Prostate gland (tissue), 2 donors: ENCODE data around the gene MFSD2A. TPM values are rescaled to one million over a fixed set of nuclear protein-coding genes. Genes with fewer than 3 reads are reported as not detected.

Experiments used
- DNase-seq: peaks from one replicate; pipeline ENCODE4 v3.0.0-alpha.2; 2019; ENCODE audit warnings: low spot score
- H3K27ac ChIP-seq, 2 donors: fragments of 200-600 bp; sonication (generic); 2 replicates each; pipeline ENCODE4 v1.5.1; 2017 to 2019
- H3K27me3 ChIP-seq: fragments of 200-600 bp; sonication (generic); replicated peaks from 2 replicates; pipeline ENCODE4 v1.5.1; 2019; ENCODE audit not compliant: insufficient read depth
- H3K36me3 ChIP-seq, 2 donors: fragments of 200-600 bp; sonication (generic); 1 replicate in 1 of 2; 2 replicates in 1 of 2; pipeline versions ENCODE4 v1.5.1 to v1.8.1; 2017 to 2019
- H3K4me1 ChIP-seq: fragments of 200-600 bp; sonication (generic); replicated peaks from 2 replicates; pipeline ENCODE4 v1.5.1; 2019
- H3K4me3 ChIP-seq, 2 donors: fragments of 200-600 bp; sonication (generic); 2 replicates each; pipeline ENCODE4 v1.5.1; 2017 to 2019
- H3K9me3 ChIP-seq: fragments of 200-600 bp; sonication (generic); 2 replicates; pipeline ENCODE4 v1.5.1; 2017
- POLR2A ChIP-seq: fragments of 450-650 bp; IDR thresholded peaks from one replicate; pipeline ENCODE4 v1.6.1; 2016; ENCODE audit warnings: antibody characterized with exemption, mild to moderate bottlenecking
- POLR2AphosphoS5 ChIP-seq: sonication (generic); formaldehyde crosslinking; IDR thresholded peaks from one replicate; pipeline ENCODE4 v1.6.1; 2017; ENCODE audit warnings: antibody characterized with exemption
- WGBS: methylation state at CpG from one replicate; pipeline ENCODE4 v1.1.5; 2018; 5-methylcytosine and 5-hydroxymethylcytosine counted together
- intact Hi-C: fragments of 100-400 bp; cut with DNase I; formaldehyde crosslinking; loops from one replicate; pipeline ENCODE4 v1.14.2; 2022
- total RNA-seq, 2 donors: library from RNA; depleted of rRNA; stranded (reverse); fragments of >200 nt; gene quantifications; one replicate each; pipeline ENCODE4 v1.1.0, GENCODE V29; 2016
- TF ChIP-seq, protein P1 (sequence below), 4 experiments: fragments of 200-600 bp in 2 of 4; fragments of 450-650 bp in 2 of 4; sonication (generic) in 2 of 4; IDR thresholded peaks; 1 replicate in 3 of 4; 2 replicates in 1 of 4; pipeline ENCODE4 v1.5.1; 2016 to 2019; ENCODE audit warnings: antibody characterized with exemption in 4 of 4, mild to moderate bottlenecking in 2 of 4, moderate library complexity in 2 of 4

The MFSD2A gene
- total RNA-seq, 2 donors from 2014 or later = 1.1 to 135 TPM

- no peaks in the 10 kb centered on the region for H3K9me3 ChIP-seq
- intact Hi-C loops = no loop called here
- DNase-seq = no peak
- H3K36me3 ChIP-seq = no peaks in the 10 kb centered on the region
- no peaks in the 10 kb centered on the region for H3K27me3 ChIP-seq
- 74% methylated on average over 7 of the region's 7 CpGs for WGBS
- no peak overlapping the region for H3K27ac ChIP-seq
- no peak overlapping the region for H3K4me3 ChIP-seq
- peaks cover under 1% of the 10 kb centered on the region for H3K4me1 ChIP-seq
- TF ChIP-seq, protein P1, sequence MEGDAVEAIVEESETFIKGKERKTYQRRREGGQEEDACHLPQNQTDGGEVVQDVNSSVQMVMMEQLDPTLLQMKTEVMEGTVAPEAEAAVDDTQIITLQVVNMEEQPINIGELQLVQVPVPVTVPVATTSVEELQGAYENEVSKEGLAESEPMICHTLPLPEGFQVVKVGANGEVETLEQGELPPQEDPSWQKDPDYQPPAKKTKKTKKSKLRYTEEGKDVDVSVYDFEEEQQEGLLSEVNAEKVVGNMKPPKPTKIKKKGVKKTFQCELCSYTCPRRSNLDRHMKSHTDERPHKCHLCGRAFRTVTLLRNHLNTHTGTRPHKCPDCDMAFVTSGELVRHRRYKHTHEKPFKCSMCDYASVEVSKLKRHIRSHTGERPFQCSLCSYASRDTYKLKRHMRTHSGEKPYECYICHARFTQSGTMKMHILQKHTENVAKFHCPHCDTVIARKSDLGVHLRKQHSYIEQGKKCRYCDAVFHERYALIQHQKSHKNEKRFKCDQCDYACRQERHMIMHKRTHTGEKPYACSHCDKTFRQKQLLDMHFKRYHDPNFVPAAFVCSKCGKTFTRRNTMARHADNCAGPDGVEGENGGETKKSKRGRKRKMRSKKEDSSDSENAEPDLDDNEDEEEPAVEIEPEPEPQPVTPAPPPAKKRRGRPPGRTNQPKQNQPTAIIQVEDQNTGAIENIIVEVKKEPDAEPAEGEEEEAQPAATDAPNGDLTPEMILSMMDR (IDR thresholded peaks at IDR 0.05) = no peak
- TF ChIP-seq POLR2A (no peak), POLR2AphosphoS5 (no peak)
These were observed 25.9 kb upstream of the MFSD2A start for GRCh38 chr1:39928809-39929587.

GRCh38 chr1:39933956-39934941 lies 20.7 kb upstream of the MFSD2A start:
- H3K27me3 ChIP-seq = no peaks in the 10 kb centered on the region
- H3K27ac ChIP-seq = peak overlapping the region in 1 of 2 donors; percentile 39
- peak; percentile 42 for DNase-seq
- peaks cover 5% of the 10 kb centered on the region for H3K4me1 ChIP-seq
- H3K36me3 ChIP-seq = no peaks in the 10 kb centered on the region
- no peaks in the 10 kb centered on the region for H3K9me3 ChIP-seq
- intact Hi-C loops = no loop called here
- H3K4me3 ChIP-seq = no peak overlapping the region
- WGBS = 53% methylated on average over 12 of the region's 12 CpGs
- TF ChIP-seq POLR2AphosphoS5 = peak; percentile 66
- TF ChIP-seq, protein P1 (IDR thresholded peaks at IDR 0.05) = no peak
- TF ChIP-seq POLR2A = no peak

DNA sequence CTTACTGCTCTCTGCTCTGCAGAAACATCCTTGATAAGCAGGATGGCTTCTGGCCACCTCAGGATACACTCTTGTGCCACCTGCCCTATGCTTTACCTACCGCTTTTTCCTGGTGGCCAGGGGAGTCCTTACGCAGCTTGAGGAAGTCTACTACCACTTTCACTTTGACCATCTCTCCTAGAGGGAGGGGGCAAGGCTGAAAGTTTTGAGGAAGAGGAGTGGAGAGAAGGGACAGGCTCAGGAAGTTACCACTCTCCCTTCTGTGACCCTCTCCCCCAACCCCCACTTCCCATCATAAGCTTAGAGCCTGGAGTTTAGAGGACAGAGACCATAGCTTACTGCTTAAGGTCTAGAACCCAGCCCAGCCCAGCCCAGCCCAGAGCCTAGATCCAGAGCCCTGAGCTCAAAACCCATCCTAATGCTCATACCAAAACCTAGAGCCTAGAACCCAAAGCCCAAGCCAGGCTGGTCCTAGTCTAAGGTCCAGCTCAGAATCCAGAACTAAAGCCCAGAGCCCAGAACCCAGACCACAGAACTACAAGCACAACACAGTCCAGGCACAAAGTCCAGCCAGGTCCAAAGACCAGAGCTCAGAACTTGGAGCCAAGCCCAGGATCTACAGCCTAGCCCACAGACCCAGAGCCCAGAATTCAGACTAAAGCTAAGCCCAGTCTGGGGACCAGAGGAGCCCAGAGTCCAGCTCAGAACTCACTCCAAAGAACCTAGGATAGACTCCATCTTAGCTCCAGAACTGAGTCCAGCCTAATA lies 18.0 kb upstream of the MFSD2A start:
- Histone ChIP-seq H3K4me3 (no peak overlapping the region), H3K27me3 (no peaks in the 10 kb centered on the region), H3K4me1 (peaks cover 5% of the 10 kb centered on the region), H3K27ac (no peak overlapping the region), H3K9me3 (no peaks in the 10 kb centered on the region), H3K36me3 (no peaks in the 10 kb centered on the region)
- WGBS = 95% methylated on average over 2 of the region's 2 CpGs
- no peak for TF ChIP-seq POLR2AphosphoS5
- TF ChIP-seq, protein P1 (IDR thresholded peaks at IDR 0.05) = no peak
- TF ChIP-seq POLR2A = no peak
- DNase-seq = no peak
- intact Hi-C loops = no loop called here

DNA sequence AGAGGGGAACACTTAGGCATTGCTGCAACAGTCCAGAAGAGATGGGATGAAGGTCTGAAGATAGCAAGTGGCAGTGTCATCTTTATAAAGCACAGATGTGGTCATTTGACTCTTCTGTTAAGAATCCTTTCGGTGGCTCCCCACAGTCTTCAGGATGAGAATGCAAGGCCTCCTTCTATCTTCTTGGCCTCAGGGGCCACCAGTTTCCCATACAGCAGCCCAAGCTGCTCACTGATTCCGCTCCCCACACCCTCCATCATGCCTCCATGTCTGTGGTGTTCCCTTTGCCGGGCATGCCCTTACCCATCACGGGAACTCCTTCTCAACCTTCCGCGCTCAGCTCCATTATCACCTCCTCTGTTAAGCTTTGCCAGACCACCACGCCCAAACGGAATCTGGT lies 16.1 kb upstream of the MFSD2A start:
- peaks cover 5% of the 10 kb centered on the region for H3K4me1 ChIP-seq
- DNase-seq = no peak
- no peaks in the 10 kb centered on the region for H3K36me3 ChIP-seq
- no peaks in the 10 kb centered on the region for H3K9me3 ChIP-seq
- 92% methylated on average over 8 of the region's 8 CpGs for WGBS
- H3K27ac ChIP-seq = no peak overlapping the region
- no peaks in the 10 kb centered on the region for H3K27me3 ChIP-seq
- H3K4me3 ChIP-seq = no peak overlapping the region
- intact Hi-C loops = no loop called here
- TF ChIP-seq, protein P1 (IDR thresholded peaks at IDR 0.05) = no peak
- TF ChIP-seq POLR2A (no peak), POLR2AphosphoS5 (no peak)
